ENCODE measurements around the gene LRFN2. TPM values are rescaled to one million over a fixed set of nuclear protein-coding genes. Genes with fewer than 3 reads are reported as not detected.

LRFN2 gene
- total and polyA plus RNA-seq, 2 experiments from 2014 or later = 0.29 to 2.5 TPM

- TF ChIP-seq CREB1 (CRISPR knock-in tag; IDR thresholded peaks at IDR 0.05; ENCODE audit: low read depth) (no peak), ZNF114 (CRISPR knock-in tag; IDR thresholded peaks at IDR 0.05) (no peak), NANOG (IDR thresholded peaks at IDR 0.05; ENCODE audit: borderline replicate concordance) (no peak), JUNB (IDR thresholded peaks at IDR 0.05; ENCODE audit: unreplicated experiment) (no peak), ZNF462 (CRISPR knock-in tag; IDR thresholded peaks at IDR 0.05) (no peak), STAT1 (IDR thresholded peaks at IDR 0.05; ENCODE audit: unreplicated experiment) (no peak), EZH2phosphoT487 (IDR thresholded peaks at IDR 0.05; ENCODE audit: unreplicated experiment) (no peak), EZH2 (IDR thresholded peaks at IDR 0.05; ENCODE audit: low read depth, unreplicated experiment) (no peak)
Observed at GRCh38 chr6:40627316-40627715, 40.2 kb upstream of the LRFN2 start (continued).

GRCh38 chr6:40626886-40627285, 39.7 kb upstream of the LRFN2 start:
- no peak for DNase-seq (ENCODE audit: low spot score)
- Mint-ChIP-seq H3K4me1 (no peaks in the 10 kb centered on the region), H3K9me3 (peaks cover 8% of the 10 kb centered on the region), H3K27ac (no peak overlapping the region), H3K27me3 (ENCODE audit: insufficient read depth, low read depth, poor library complexity) (peaks cover 9% of the 10 kb centered on the region), H3K36me3 (ENCODE audit: low read depth) (no peaks in the 10 kb centered on the region), H3K4me3 (no peak overlapping the region)
- TF ChIP-seq ZNF114 (CRISPR knock-in tag; IDR thresholded peaks at IDR 0.05) (no peak), CTCF (conservative IDR thresholded peaks at IDR 0.05; ENCODE audit: low read depth in 2 of 2) (no peak), POLR2AphosphoS5 (IDR thresholded peaks at IDR 0.05; ENCODE audit: low read depth) (no peak), STAT1 (IDR thresholded peaks at IDR 0.05; ENCODE audit: unreplicated experiment) (no peak)
- H3F3A ChIP-seq (replicated peaks; ENCODE audit: low read depth) = no peaks in the 10 kb centered on the region
- H3K79me2 ChIP-seq (replicated peaks; ENCODE audit: insufficient read depth) = no peaks in the 10 kb centered on the region
- H3K4me2 ChIP-seq = no peak overlapping the region
- no peak overlapping the region for H2AFZ ChIP-seq
- no peak overlapping the region for H3K27ac ChIP-seq (ENCODE audit: low read depth)
- no peak overlapping the region for H3K4me3 ChIP-seq
- H3K4me1 ChIP-seq (ENCODE audit: insufficient read depth) = no peaks in the 10 kb centered on the region
- peaks cover 4% of the 10 kb centered on the region; the same call in 1 of the 2 replicates for H3K9me2 ChIP-seq (ENCODE audit: insufficient read depth)
- no peaks in the 10 kb centered on the region for H3K36me3 ChIP-seq (ENCODE audit: insufficient read depth)
- H4K20me1 ChIP-seq (replicated peaks; ENCODE audit: insufficient read depth) = no peaks in the 10 kb centered on the region
- ATAC-seq = no peak
- no peaks in the 10 kb centered on the region for H3K27me3 ChIP-seq (ENCODE audit: insufficient read depth)

All from GM23338 (cell line).